T-cell (primary cell): Measurements from ENCODE around the gene NFIA. TPM values are rescaled to one million over a fixed set of nuclear protein-coding genes. Genes with fewer than 3 reads are reported as not detected.

ENCODE experiments used
- ATAC-seq, 4 experiments: fragments of 200-7000 bp in 3 of 4; fragments of 150-1000 bp in 1 of 4; cut with Tn5 transposase; replicated peaks in 1 of 4; 1 replicate in 3 of 4; 2 replicates in 1 of 4; pipeline ENCODE4 v1.10.0; 2021; ENCODE audit warnings: moderate library complexity in 3 of 4, mild to moderate bottlenecking in 2 of 4, moderate number of reproducible peaks in 1 of 4
- CTCF ChIA-PET, 2 donors: fragments of 300-600 bp; sonication (Branson Sonifier 250); formaldehyde crosslinking; loops; one replicate each; lab custom pipeline; 2022; ENCODE audit warnings: antibody characterized with exemption in 2 of 2; lab: Charles Lee
- POLR2A ChIA-PET, 2 donors: fragments of 300-600 bp; sonication (Branson Sonifier 250); formaldehyde crosslinking; loops; one replicate each; lab custom pipeline; 2022; ENCODE audit warnings: antibody characterized with exemption in 2 of 2; lab: Charles Lee
- DNase-seq, 35 experiments: peaks; one replicate each; pipeline versions ENCODE4 v3.0.0 to v3.0.0-alpha.2; 2013 to 2023
- H3K27ac ChIP-seq: one replicate; pipeline ENCODE4 v1.5.1; 2013; ENCODE audit warnings: low read length
- H3K27me3 ChIP-seq, 2 experiments: replicated peaks in 1 of 2; 1 replicate in 1 of 2; 2 replicates in 1 of 2; pipeline versions ENCODE4 v1.6.1 to v1.7.0; 2013; ENCODE audit warnings: low read length in 1 of 2, mixed read lengths in 1 of 2; ENCODE audit not compliant: control insufficient read depth in 2 of 2, insufficient read depth in 2 of 2; ENCODE audit errors: extremely low read depth in 1 of 2
- H3K36me3 ChIP-seq, 2 donors: 1 replicate in 1 of 2; 2 replicates in 1 of 2; pipeline versions ENCODE4 v1.6.1 to v1.7.0; 2013; ENCODE audit warnings: low read length in 1 of 2; ENCODE audit not compliant: control insufficient read depth in 2 of 2, insufficient read depth in 1 of 2; ENCODE audit errors: extremely low read depth in 1 of 2
- H3K4me1 ChIP-seq, 2 experiments: 1 replicate in 1 of 2; 2 replicates in 1 of 2; pipeline versions ENCODE4 v1.6.1 to v1.7.0; 2013; ENCODE audit warnings: low read length in 2 of 2, mixed read lengths in 1 of 2; ENCODE audit not compliant: insufficient read depth in 2 of 2, control insufficient read depth in 1 of 2; ENCODE audit errors: extremely low read depth in 1 of 2
- H3K4me3 ChIP-seq, 2 donors: 1 replicate in 1 of 2; 2 replicates in 1 of 2; pipeline versions ENCODE4 v1.5.1 to v1.7.0; 2013; ENCODE audit warnings: mild to moderate bottlenecking in 2 of 2, low read length in 1 of 2, moderate library complexity in 1 of 2; ENCODE audit not compliant: control insufficient read depth in 1 of 2; ENCODE audit errors: extremely low read depth in 1 of 2
- H3K9me3 ChIP-seq: 2 replicates; pipeline ENCODE4 v1.7.0; 2013
- H3K27ac Mint-ChIP-seq, 2 donors: one replicate each; pipeline ENCODE4 v1.8.0; 2020 to 2021; ENCODE audit warnings: mild to moderate bottlenecking in 2 of 2, mixed read lengths in 2 of 2
- H3K27me3 Mint-ChIP-seq, 2 donors: one replicate each; pipeline ENCODE4 v1.8.0; 2021 to 2022; ENCODE audit warnings: mixed read lengths in 2 of 2
- H3K36me3 Mint-ChIP-seq: one replicate; pipeline ENCODE4 v1.8.0; 2021; ENCODE audit warnings: mixed read lengths
- H3K4me1 Mint-ChIP-seq, 3 donors: one replicate each; pipeline ENCODE4 v1.8.0; 2020 to 2022; ENCODE audit warnings: mixed read lengths in 3 of 3, mild to moderate bottlenecking in 1 of 3
- H3K4me3 Mint-ChIP-seq, 3 donors: one replicate each; pipeline ENCODE4 v1.8.0; 2020 to 2022; ENCODE audit warnings: mild to moderate bottlenecking in 3 of 3, mixed read lengths in 3 of 3, moderate library complexity in 3 of 3
- H3K9me3 Mint-ChIP-seq, 3 donors: one replicate each; pipeline ENCODE4 v1.8.0; 2020 to 2022; ENCODE audit warnings: mixed read lengths in 3 of 3
- WGBS: methylation state at CpG from one replicate; pipeline ENCODE4 v1.1.5; 2013; ENCODE audit warnings: missing lambda C conversion rate; ENCODE audit not compliant: insufficient coverage; 5-methylcytosine and 5-hydroxymethylcytosine counted together
- total RNA-seq, 35 experiments: library from RNA in 6 of 35; stranded (reverse) in 6 of 35; fragments of 120-200 nt in 1 of 35; gene quantifications; one replicate each; pipeline versions ENCODE4 v1.2.1 to v1.2.4 and lab custom pipeline; 2013 to 2026

The NFIA gene
- total RNA-seq, 5 donors from 2014 or later (not counting 1 experiment from before 2014, with no cell fraction given), result 5.1 to 10.1 (median 7.1) TPM

DNA sequence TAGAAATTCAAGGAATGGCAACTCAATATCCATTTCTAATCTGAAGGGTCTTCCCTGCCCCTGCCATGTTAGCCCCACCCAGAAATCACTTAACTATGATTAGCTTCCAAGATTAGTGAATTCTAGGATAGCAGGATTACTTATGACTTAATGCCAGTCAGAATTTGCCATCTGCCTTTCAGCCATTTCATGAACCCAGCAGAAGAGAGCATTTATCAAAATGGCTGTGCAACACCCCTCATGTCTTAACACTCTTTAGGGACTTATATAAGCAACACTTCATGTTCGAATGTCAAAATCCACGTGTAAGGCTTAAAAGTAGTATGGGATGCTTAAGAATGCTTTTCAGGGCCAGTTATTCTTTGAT lies 288.5 kb downstream of the NFIA start:
- ATAC-seq (no peak), DNase-seq (no peak)
- Mint-ChIP-seq H3K27ac (no peak overlapping the region), H3K9me3 (no peaks in the 10 kb centered on the region), H3K27me3 (no peaks in the 10 kb centered on the region), H3K4me1 (no peaks in the 10 kb centered on the region), H3K36me3 (peaks cover 6% of the 10 kb centered on the region), H3K4me3 (no peak overlapping the region)
- Histone ChIP-seq H3K9me3 (no peaks in the 10 kb centered on the region), H3K36me3 (no peaks in the 10 kb centered on the region), H3K4me1 (no peaks in the 10 kb centered on the region), H3K27me3 (no peaks in the 10 kb centered on the region), H3K4me3 (no peak overlapping the region), H3K27ac (no peak overlapping the region)
- ChIA-PET CTCF (interaction anchor here in 1 of 2 donors (0.6 kb wide), 1 partner anchor 569 kb away, joined by 3 read pairs; no protein-coding TSS in a partner anchor), POLR2A (no interaction called here)
- WGBS, result 100% methylated on average over 1 of the region's 2 CpGs

DNA sequence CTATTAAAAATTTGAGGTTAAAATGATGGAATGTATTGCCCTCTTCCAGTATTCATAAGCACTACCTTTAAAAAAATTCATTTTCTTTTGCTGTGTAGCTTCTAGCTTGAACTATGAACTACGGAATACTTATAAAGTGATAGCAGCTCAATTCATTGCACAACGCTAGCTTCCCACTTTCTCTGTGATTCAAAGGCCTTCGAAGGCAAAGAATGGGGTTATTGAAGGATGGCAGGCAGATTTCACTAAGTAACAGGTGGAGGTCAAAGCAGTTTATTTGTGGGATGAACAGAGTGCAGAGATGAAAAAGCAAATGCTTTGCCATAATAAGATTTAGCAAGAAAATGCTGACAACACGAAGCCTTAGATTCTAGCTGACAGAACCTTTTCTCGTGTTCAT lies 290.6 kb downstream of the NFIA start:
- WGBS, result 85% methylated on average over 5 of the region's 5 CpGs

DNA sequence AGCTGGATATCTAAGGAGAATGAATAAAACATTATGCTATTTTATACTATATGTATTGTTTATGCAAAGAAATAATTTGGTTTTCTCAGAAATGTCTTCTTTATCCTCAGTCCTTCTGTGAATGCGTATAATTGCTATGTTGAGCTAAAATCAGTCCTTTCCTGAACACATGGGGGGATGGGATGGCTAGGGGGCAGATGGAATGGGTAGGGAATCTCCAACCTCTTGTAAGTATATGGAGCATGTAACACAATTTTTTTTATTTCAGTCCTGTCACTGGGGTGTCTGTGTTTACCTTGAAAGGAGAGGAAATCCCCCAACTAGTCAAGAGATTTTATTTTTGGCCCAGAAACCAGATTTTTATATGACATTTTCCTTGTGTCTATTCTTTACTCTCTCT lies 291.8 kb downstream of the NFIA start:
- ATAC-seq (no peak), DNase-seq (no peak)
- H3K4me1 Mint-ChIP-seq, result no peaks in the 10 kb centered on the region
- H3K36me3 ChIP-seq, result no peaks in the 10 kb centered on the region
- H3K27me3 Mint-ChIP-seq, result no peaks in the 10 kb centered on the region
- H3K4me3 Mint-ChIP-seq, result no peak overlapping the region
- no peaks in the 10 kb centered on the region for H3K9me3 ChIP-seq
- no peaks in the 10 kb centered on the region for H3K27me3 ChIP-seq
- no peaks in the 10 kb centered on the region for H3K9me3 Mint-ChIP-seq
- H3K4me3 ChIP-seq, result no peak overlapping the region
- no peak overlapping the region for H3K27ac Mint-ChIP-seq
- peaks cover 6% of the 10 kb centered on the region for H3K36me3 Mint-ChIP-seq
- H3K4me1 ChIP-seq, result no peaks in the 10 kb centered on the region
- CTCF ChIA-PET, result no interaction called here
- POLR2A ChIA-PET, result no interaction called here
- no CpG with 5 or more reads among the region's 1 CpG for WGBS
- H3K27ac ChIP-seq, result no peak overlapping the region

More for the DNA sequence above, 290.6 kb downstream of the NFIA start:
- H3K36me3 ChIP-seq, result no peaks in the 10 kb centered on the region
- H3K4me3 ChIP-seq, result no peak overlapping the region
- H3K27me3 ChIP-seq, result no peaks in the 10 kb centered on the region
- H3K27ac Mint-ChIP-seq, result no peak overlapping the region
- ATAC-seq, result no peak
- no peak for DNase-seq
- H3K4me1 Mint-ChIP-seq, result no peaks in the 10 kb centered on the region
- ChIA-PET CTCF (no interaction called here), POLR2A (no interaction called here)
- H3K9me3 Mint-ChIP-seq, result no peaks in the 10 kb centered on the region
- H3K36me3 Mint-ChIP-seq, result peaks cover 6% of the 10 kb centered on the region
- no peaks in the 10 kb centered on the region for H3K9me3 ChIP-seq
- H3K4me1 ChIP-seq, result no peaks in the 10 kb centered on the region
- H3K4me3 Mint-ChIP-seq, result no peak overlapping the region
- no peak overlapping the region for H3K27ac ChIP-seq
- no peaks in the 10 kb centered on the region for H3K27me3 Mint-ChIP-seq

DNA sequence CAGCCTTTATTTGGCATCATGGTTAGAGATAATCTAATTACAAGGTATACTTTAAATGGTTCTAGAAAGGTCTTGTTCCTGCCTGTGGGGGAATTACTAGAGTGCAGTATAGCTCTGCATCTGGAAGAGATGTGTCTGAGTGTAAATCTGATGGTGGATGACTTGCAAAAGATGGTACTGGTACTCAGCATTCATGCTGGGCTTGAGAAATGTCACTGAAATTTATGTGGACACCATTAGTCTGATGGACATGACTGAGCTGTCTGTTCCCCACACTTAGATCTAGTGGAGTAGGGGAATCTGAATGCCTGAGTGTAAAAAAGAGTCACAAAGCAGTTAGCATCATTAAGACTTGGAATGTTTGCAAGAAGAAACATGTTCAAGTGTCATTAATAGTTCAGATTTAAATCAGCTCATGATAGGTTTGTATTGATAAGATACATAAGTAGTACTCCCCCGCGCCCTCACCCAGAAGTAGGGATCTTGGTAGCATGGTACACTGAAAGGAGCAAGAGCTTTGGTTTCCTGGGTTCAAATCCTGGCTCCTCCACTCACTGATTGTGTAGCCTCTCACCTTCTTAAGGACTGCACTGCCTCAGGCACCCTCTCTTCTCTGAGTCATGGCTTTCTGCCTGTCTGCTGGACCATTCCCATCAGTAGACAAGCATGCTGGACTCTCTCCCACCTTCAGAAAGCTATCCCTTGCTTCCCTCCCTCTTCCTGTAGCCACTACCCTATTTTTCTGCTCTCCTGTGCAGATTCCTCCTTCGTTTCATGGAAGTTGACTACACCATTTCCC lies 292.9 kb downstream of the NFIA start:
- Histone ChIP-seq H3K36me3 (no peaks in the 10 kb centered on the region), H3K27me3 (no peaks in the 10 kb centered on the region), H3K27ac (no peak overlapping the region), H3K4me3 (no peak overlapping the region), H3K9me3 (no peaks in the 10 kb centered on the region), H3K4me1 (no peaks in the 10 kb centered on the region)
- no peaks in the 10 kb centered on the region for H3K9me3 Mint-ChIP-seq
- ChIA-PET CTCF (interaction anchor here in 1 of 2 donors (0.5 kb wide), 1 partner anchor 47 kb away, joined by 4 read pairs; no protein-coding TSS in a partner anchor), POLR2A (no interaction called here)
- no peaks in the 10 kb centered on the region for H3K27me3 Mint-ChIP-seq
- no peak overlapping the region for H3K4me3 Mint-ChIP-seq
- no peak for ATAC-seq
- no peak overlapping the region for H3K27ac Mint-ChIP-seq
- no peak for DNase-seq
- H3K4me1 Mint-ChIP-seq, result no peaks in the 10 kb centered on the region
- 83% methylated on average over 1 of the region's 3 CpGs for WGBS
- H3K36me3 Mint-ChIP-seq, result peaks cover 4% of the 10 kb centered on the region

DNA sequence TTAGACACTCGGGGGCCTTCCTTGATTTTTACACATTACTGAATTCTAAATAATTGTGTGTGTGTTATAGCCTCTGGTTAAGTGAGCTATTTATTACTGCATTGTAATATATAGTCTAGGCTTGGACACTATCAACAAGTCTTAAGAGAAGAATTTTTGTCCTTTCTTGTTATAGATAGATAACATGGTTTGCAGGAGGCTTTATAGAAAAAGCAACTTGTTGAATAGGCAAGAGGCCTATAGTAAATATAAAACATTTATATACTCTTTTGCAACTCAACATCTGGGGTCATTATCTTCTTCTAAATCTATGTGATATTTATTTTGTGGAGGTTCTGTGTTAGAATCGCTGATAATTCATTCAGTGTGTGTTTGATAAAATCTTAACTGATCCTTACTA lies 293.8 kb downstream of the NFIA start:
- WGBS, result no CpG with 5 or more reads among the region's 2 CpGs
- Mint-ChIP-seq H3K9me3 (no peaks in the 10 kb centered on the region), H3K4me1 (no peaks in the 10 kb centered on the region), H3K27ac (no peak overlapping the region), H3K4me3 (no peak overlapping the region), H3K36me3 (peaks cover 4% of the 10 kb centered on the region), H3K27me3 (no peaks in the 10 kb centered on the region)
- no peaks in the 10 kb centered on the region for H3K27me3 ChIP-seq
- no peak overlapping the region for H3K27ac ChIP-seq
- ChIA-PET POLR2A (no interaction called here), CTCF (interaction anchor here in 1 of 2 donors (0.7 kb wide), 1 partner anchor 45 kb away, joined by 3 read pairs; no protein-coding TSS in a partner anchor)
- ATAC-seq (no peak), DNase-seq (no peak)
- no peaks in the 10 kb centered on the region for H3K4me1 ChIP-seq
- no peak overlapping the region for H3K4me3 ChIP-seq
- no peaks in the 10 kb centered on the region for H3K9me3 ChIP-seq
- no peaks in the 10 kb centered on the region for H3K36me3 ChIP-seq

DNA sequence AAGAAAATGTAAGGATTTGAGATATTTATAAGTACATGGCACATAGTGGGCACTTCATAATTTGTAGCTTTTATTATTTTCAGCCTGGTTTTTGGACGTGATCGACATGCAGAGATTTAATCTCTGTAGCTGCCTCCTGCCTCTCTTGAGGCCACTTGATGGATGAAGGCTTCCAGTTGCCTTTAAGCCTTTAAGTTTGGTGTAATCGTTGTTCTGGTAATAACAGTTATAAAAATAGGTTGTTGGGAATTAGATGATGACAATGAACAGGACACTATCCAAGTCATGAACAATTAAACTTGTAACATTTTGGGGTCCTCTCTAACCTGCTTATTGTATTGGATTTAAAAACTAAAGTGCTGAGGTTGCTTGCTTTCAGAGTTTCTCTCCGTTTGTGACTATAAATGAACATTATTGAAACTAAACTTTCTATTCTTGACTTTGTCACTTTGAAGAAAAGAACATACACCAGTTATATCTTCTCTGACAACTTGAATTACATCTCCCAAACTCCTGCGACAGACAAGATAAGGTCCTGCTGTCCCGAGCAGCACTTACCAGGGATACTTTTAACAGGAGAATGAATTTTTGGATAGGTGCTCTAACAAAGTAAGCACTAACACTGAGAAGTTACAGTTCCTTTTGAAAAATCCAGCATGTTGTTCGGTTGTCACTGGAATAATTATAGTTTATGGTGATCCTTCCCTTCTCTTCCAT lies 295.0 kb downstream of the NFIA start:
- Histone ChIP-seq H3K36me3 (no peaks in the 10 kb centered on the region), H3K27me3 (no peaks in the 10 kb centered on the region), H3K27ac (no peak overlapping the region), H3K4me3 (no peak overlapping the region), H3K9me3 (no peaks in the 10 kb centered on the region), H3K4me1 (no peaks in the 10 kb centered on the region)
- ATAC-seq (no peak), DNase-seq (no peak)
- no peaks in the 10 kb centered on the region for H3K4me1 Mint-ChIP-seq
- no peaks in the 10 kb centered on the region for H3K36me3 Mint-ChIP-seq
- no peak overlapping the region for H3K4me3 Mint-ChIP-seq
- ChIA-PET POLR2A (no interaction called here), CTCF (interaction anchor here in 1 of 2 donors (0.6 kb wide), 1 partner anchor 1021 kb away, joined by 6 read pairs; no protein-coding TSS in a partner anchor)
- whole genome bisulfite sequencing, result 83% methylated on average over 2 of the region's 7 CpGs
- H3K27me3 Mint-ChIP-seq, result no peaks in the 10 kb centered on the region
- no peaks in the 10 kb centered on the region for H3K9me3 Mint-ChIP-seq
- no peak overlapping the region for H3K27ac Mint-ChIP-seq
